SU-DHL-6 (cell line): ENCODE data around the gene RASD2.

Experiments
- EZH2phosphoT487 ChIP-seq: fragments of 200-600 bp; sonication (generic), shearing (Covaris generic); conservative IDR thresholded peaks from 2 replicates; pipeline ENCODE4 v1.6.1; 2018; ENCODE audit warnings: mild to moderate bottlenecking, antibody characterized with exemption, low read length, moderate library complexity, mixed read lengths
- TF ChIP-seq, protein P1 (sequence below): fragments of 200-600 bp; sonication (generic); IDR thresholded peaks from one replicate; pipeline ENCODE4 v1.5.1; 2017; ENCODE audit warnings: antibody characterized with exemption, mild to moderate bottlenecking, low read length, moderate library complexity; ENCODE audit not compliant: insufficient read depth, poor library complexity, severe bottlenecking

DNA sequence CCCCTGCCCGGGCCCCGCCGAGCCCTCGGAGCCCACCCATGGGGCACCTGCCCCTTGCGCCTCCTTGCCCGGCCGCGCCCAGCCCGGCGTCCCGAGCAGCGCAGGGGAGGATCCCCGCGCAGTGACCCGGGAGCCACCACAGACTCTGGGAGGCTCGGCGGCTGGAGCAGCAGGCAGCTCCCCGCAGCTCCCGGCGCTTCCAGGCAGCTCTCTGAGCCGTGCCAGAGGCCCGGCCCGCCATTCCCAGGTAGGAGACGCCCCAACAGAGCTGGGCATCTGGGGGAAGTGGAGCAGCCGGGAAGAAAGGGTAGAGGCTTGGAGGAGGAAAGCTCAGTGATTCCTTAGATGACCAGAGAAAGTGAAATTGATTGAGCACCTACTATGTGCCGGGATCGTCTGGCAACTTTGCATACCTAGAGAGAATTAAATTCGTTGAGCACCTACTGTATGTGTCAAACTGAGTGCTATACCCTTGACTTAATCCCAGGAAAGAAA is 670 bp downstream of the RASD2 start:
- TF ChIP-seq EZH2phosphoT487 = 0 out of 2 replicates have a peak, but pooled peaks have one; percentile 50
- TF ChIP-seq, protein P1, sequence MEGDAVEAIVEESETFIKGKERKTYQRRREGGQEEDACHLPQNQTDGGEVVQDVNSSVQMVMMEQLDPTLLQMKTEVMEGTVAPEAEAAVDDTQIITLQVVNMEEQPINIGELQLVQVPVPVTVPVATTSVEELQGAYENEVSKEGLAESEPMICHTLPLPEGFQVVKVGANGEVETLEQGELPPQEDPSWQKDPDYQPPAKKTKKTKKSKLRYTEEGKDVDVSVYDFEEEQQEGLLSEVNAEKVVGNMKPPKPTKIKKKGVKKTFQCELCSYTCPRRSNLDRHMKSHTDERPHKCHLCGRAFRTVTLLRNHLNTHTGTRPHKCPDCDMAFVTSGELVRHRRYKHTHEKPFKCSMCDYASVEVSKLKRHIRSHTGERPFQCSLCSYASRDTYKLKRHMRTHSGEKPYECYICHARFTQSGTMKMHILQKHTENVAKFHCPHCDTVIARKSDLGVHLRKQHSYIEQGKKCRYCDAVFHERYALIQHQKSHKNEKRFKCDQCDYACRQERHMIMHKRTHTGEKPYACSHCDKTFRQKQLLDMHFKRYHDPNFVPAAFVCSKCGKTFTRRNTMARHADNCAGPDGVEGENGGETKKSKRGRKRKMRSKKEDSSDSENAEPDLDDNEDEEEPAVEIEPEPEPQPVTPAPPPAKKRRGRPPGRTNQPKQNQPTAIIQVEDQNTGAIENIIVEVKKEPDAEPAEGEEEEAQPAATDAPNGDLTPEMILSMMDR = no peak
